ENCODE measurements around the gene RAC2. TPM values are rescaled to one million over a fixed set of nuclear protein-coding genes. Genes with fewer than 3 reads are reported as not detected.

Gene RAC2
- total RNA-seq, 4 donors from 2014 or later = 2.6 to 8.6 (median 6.7) TPM

DNA sequence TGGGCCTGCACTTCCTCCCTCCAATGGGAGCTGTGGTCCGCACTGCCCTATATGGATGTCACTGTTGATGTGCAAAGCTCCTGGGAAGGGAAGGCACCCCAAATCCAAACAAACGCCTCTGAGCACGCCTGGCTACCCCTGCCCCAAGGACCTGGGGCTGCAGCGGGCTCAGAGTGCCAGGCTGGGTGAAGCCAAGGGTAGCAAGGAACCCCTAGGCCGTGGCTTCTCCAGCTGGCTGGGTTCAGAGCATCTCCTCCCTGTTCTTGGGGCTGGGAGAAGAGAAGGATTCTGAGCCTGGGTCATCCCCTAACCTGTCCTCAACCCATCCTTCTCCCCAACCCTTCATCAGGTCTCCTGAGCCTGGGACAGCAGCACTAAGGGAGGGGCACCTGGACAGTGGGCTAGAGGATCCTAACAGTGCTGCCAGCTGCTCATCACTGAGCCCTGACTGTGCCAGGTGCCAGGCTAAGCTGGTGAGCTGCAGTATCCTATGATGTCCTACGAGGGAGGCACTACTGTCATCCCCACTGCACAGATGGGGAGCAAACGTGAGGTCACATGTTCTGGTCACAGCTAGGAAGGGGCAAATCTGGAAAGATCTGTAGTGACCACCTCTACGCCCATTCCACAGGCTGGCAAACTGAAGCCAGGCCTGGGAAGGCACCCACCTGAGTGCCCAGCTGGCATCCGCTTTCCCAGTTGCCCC is 34.8 kb downstream of the RAC2 start:
- no peak overlapping the region for H3K4me3 ChIP-seq (ENCODE audit: low read depth, poor library complexity, severe bottlenecking)
- WGBS, 2 donors = 84 to 89% methylated on average over 9 of the region's 9 CpGs
- TF ChIP-seq, protein P1, sequence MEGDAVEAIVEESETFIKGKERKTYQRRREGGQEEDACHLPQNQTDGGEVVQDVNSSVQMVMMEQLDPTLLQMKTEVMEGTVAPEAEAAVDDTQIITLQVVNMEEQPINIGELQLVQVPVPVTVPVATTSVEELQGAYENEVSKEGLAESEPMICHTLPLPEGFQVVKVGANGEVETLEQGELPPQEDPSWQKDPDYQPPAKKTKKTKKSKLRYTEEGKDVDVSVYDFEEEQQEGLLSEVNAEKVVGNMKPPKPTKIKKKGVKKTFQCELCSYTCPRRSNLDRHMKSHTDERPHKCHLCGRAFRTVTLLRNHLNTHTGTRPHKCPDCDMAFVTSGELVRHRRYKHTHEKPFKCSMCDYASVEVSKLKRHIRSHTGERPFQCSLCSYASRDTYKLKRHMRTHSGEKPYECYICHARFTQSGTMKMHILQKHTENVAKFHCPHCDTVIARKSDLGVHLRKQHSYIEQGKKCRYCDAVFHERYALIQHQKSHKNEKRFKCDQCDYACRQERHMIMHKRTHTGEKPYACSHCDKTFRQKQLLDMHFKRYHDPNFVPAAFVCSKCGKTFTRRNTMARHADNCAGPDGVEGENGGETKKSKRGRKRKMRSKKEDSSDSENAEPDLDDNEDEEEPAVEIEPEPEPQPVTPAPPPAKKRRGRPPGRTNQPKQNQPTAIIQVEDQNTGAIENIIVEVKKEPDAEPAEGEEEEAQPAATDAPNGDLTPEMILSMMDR (IDR thresholded peaks at IDR 0.05) = no peak
- no peak for TF ChIP-seq POLR2A (IDR thresholded peaks at IDR 0.05)
- DNase-seq (ENCODE audit: low spot score in 2 of 2) = no peak
- intact Hi-C loops (cut with DNase I; ENCODE audit: low total_unique reads) = no loop called here

DNA sequence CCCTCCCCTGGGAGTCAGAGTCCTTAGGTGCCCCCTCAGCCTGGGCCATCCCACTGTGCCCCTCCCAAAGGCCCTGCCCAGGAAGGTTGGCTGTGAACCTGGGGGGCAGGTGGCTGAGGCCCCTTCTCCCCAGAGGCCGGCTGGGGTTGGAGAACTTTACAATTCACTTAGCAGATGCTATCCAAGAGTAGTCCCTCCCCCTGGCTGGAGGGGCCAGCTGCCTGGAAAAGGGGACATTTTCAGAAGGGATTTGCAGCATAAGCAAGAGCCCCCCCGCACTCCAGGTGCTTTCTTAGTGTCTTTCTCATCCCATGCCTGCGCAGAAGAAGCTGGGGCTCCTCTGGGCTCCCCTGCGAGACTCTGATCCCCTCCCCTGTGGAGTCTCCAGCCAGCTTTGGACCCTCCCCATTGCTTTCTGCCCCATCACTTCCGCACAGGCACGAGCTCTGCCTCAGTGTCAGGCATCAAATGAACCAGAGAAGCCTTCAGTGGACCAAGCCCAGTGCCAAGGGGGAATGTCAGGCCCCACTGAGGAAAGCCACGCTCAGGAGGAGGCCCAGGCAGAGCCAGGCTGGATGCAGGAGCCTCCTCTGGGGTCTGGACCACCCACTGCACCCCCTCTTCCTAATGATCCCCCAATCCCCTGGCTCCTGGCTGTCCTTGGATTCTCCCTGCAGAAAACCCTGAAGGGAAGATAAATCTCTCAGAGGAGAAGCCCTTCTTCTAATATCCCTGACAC is 35.5 kb downstream of the RAC2 start:
- H3K4me3 ChIP-seq (ENCODE audit: low read depth, poor library complexity, severe bottlenecking) = no peak overlapping the region
- intact Hi-C loops (cut with DNase I; ENCODE audit: low total_unique reads) = no loop called here
- 90 to 94% methylated on average over 6 of the region's 7 CpGs for WGBS, 2 donors
- DNase-seq (ENCODE audit: low spot score in 2 of 2) = no peak
- TF ChIP-seq, protein P1 (IDR thresholded peaks at IDR 0.05) = no peak
- TF ChIP-seq POLR2A (IDR thresholded peaks at IDR 0.05) = no peak

DNA sequence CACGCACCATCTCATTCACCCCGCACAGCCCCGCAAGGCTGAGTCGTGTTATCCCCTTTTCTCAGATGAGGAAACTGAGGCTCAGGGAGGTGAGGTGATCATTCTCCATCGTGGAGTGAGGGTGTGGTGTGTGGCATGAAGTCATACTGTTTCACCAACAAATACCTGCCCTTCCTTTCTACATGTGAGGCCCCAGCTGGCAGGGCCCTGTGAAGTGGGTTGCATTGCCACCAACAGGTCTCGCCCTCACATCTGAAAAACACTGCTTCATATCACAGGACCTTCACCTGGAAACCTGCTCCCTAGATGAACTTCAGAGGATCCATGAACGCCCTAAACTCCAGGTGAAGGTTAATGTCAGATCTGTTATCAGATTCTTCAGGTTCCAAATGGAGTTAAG is 36.1 kb downstream of the RAC2 start:
- no peak for DNase-seq (ENCODE audit: low spot score in 2 of 2)
- TF ChIP-seq POLR2A (IDR thresholded peaks at IDR 0.05) = no peak
- TF ChIP-seq, protein P1 (IDR thresholded peaks at IDR 0.05) = no peak
- WGBS, 2 donors = 83 to 88% methylated on average over 7 of the region's 7 CpGs
- H3K4me3 ChIP-seq (ENCODE audit: low read depth, poor library complexity, severe bottlenecking) = no peak overlapping the region
- intact Hi-C loops (cut with DNase I; ENCODE audit: low total_unique reads) = no loop called here

DNA sequence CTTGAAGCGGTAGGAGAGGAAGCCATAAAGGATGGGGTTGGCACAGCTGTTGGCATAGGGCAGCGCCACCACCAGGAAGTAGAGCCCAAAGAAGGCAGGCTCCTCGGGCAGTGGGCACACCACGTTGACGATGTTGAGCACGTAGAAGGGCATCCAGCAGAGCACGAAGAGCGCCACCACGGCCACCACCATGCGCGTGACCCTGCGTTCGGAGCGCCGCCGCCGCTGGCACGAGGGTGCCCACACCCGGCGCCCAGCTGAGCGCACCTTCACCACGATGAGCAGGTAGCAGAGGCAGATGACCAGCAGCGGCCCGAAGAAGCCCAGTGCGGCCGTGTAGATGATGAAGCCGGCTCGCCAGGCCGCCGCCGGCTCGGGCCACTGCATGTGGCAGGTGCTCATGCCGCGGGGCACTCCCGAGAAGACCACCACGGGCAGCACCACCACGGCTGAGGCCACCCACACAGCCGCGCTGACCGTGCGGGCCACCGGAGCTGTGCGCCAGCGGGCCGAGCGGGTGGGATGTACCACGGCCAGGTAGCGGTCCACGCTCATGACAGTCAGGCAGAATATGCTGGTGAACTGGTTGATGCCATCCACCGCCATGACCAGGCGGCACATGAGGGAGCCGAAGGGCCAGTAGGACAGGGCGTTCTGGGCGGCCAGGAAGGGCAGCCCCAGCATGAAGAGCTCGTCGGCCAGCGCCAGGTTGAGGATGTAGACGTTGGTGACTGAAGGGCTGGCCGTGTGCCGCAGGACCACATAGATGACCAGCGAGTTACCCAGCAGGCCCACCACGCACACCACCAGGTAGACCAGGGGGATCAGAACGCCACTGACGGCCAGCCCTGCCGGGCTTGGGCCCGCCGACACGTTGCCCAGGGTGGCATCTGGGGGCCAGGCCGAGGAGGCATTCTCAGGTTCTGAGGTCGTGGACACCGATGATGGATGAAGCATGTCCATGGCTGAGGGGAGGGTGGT is 36.9 kb downstream of the RAC2 start:
- no peak overlapping the region for H3K4me3 ChIP-seq (ENCODE audit: low read depth, poor library complexity, severe bottlenecking)
- WGBS, 2 donors = 90 to 95% methylated on average over 35 to 52 of the region's 71 CpGs
- DNase-seq (ENCODE audit: low spot score in 2 of 2) = no peak
- TF ChIP-seq POLR2A (IDR thresholded peaks at IDR 0.05) = no peak
- TF ChIP-seq, protein P1 (IDR thresholded peaks at IDR 0.05) = no peak
- intact Hi-C loops (cut with DNase I; ENCODE audit: low total_unique reads) = no loop called here

DNA sequence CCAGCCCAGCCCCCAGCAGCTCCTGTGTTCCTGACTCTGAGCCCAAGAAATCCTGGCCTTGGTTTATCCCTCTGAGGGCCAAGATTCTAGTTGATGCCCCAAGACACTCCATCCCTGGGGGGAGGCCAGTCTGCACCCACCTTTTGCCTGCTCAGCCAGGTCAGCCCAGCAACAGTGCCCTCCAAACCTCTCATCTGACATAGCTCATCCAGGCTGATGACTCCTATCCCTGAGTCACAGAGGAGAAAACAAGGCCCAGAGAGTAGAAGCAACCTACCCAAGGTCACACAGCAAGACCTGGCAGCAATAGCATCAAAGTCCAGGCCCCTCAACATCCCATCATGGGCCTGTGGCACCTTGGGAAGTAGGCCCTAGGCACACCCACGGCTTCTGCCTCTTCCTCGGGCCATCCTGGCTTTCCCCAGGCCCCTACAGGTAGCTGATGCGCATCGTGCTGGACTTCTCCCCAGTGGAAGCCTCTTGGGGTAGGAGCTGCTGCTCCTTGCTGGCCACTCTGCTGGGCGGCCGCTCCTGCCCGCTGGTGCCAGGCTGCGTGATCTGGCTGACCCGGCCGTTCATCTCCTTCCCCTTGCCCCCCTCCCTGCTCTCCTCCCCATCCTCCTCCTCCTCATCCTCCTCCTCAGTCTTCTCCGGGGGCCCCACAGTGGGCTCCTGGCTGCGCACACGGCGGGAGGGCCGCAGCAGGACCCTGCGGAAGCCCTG is 37.8 kb downstream of the RAC2 start:
- TF ChIP-seq, protein P1 (IDR thresholded peaks at IDR 0.05) = no peak
- TF ChIP-seq POLR2A (IDR thresholded peaks at IDR 0.05) = no peak
- 89 to 91% methylated on average over 16 of the region's 16 CpGs for WGBS, 2 donors
- no peak for DNase-seq (ENCODE audit: low spot score in 2 of 2)

More for the DNA sequence above, 37.8 kb downstream of the RAC2 start:
- intact Hi-C loops (cut with DNase I; ENCODE audit: low total_unique reads) = no loop called here
- H3K4me3 ChIP-seq (ENCODE audit: low read depth, poor library complexity, severe bottlenecking) = no peak overlapping the region
